Colonic mucosa (tissue), 4 donors: ENCODE measurements around the gene HOXB6. TPM values are rescaled to one million over a fixed set of nuclear protein-coding genes. Genes with fewer than 3 reads are reported as not detected.
A peak's percentile ranks its signal among the peaks of the same experiment; 100 is the strongest.

Source experiments
- DNase-seq: peaks from one replicate; pipeline ENCODE4 v3.0.0-alpha.2; 2020
- H3K27ac ChIP-seq: fragments of 200-600 bp; one replicate; pipeline ENCODE4 v1.8.0; 2021
- H3K27me3 ChIP-seq: fragments of 200-600 bp; one replicate; pipeline ENCODE4 v1.8.0; 2021
- H3K36me3 ChIP-seq: fragments of 200-600 bp; one replicate; pipeline ENCODE4 v1.8.0; 2021
- H3K4me1 ChIP-seq: fragments of 200-600 bp; one replicate; pipeline ENCODE4 v1.8.0; 2021; ENCODE audit warnings: mild to moderate bottlenecking
- H3K4me3 ChIP-seq: fragments of 200-600 bp; one replicate; pipeline ENCODE4 v1.8.0; 2021
- H3K9ac ChIP-seq, 2 donors: one replicate each; pipeline ENCODE4 v1.7.0; 2013; ENCODE audit warnings: control low read depth in 2 of 2, low read depth in 2 of 2, low read length in 2 of 2
- H3K9me3 ChIP-seq: fragments of 200-600 bp; one replicate; pipeline ENCODE4 v1.8.0; 2021
- CTCF ChIP-seq: fragments of 200-600 bp; IDR thresholded peaks from one replicate; pipeline ENCODE4 v1.8.0; 2022; ENCODE audit warnings: antibody characterized with exemption, mild to moderate bottlenecking
- intact Hi-C: fragments of 100-400 bp; cut with DNase I; formaldehyde crosslinking; loops from one replicate; pipeline ENCODE4 v1.14.1; 2022
- total RNA-seq, 2 donors: library from RNA; stranded (reverse); fragmentation: NEBNext Ultra II Directional in 1 of 2; extraction: Animal tissue kit (Norgen Biotek cat#: 25700) in 1 of 2; gene quantifications; one replicate each; pipeline ENCODE4 v1.2.1, GENCODE V29; 2021
- donor health status: healthy.
- donor health status: DM: no; HTN: no; CAD: no.
- donor health status: DM: no; HTN: no; CAD: no.

HOXB6 gene
- total RNA-seq, 2 donors from 2014 or later: 30.0 to 71.0 TPM

DNA sequence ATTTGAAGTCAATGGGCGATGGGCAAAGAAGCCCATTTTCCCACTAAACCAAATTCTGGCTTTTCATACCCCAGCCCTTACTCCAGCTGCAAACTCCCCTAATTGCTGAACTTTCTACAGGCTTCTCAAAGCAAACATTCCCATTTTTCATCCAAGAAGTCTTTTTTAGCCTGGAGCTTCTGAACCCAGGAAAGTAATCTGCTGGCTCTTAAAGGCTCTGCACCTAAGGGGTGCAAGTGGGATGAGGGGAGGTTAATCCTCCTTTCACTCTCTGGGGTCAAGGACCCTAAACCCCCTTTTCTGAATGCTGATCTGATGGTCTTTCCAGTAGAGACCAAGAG is 3.7 kb upstream of the HOXB6 start:
- DNase-seq: no peak
- intact Hi-C loops: no loop called here
- no peak overlapping the region for H3K27ac ChIP-seq
- no peaks in the 10 kb centered on the region for H3K36me3 ChIP-seq
- no peaks in the 10 kb centered on the region for H3K9me3 ChIP-seq
- peak overlapping the region in 1 of 2 donors; percentile 37 for H3K9ac ChIP-seq
- no peak overlapping the region for H3K4me3 ChIP-seq
- no peak for TF ChIP-seq CTCF
- H3K4me1 ChIP-seq: peaks cover 2% of the 10 kb centered on the region
- H3K27me3 ChIP-seq: no peaks in the 10 kb centered on the region

- H3K36me3 ChIP-seq: no peaks in the 10 kb centered on the region
- intact Hi-C loops: no loop called here
- peaks cover 2% of the 10 kb centered on the region for H3K4me1 ChIP-seq
- no peak for TF ChIP-seq CTCF
- H3K9me3 ChIP-seq: no peaks in the 10 kb centered on the region
- peak overlapping the region in 1 of 2 donors; percentile 60 for H3K9ac ChIP-seq
- DNase-seq: no peak
- no peaks in the 10 kb centered on the region for H3K27me3 ChIP-seq
- no peak overlapping the region for H3K4me3 ChIP-seq
- no peak overlapping the region for H3K27ac ChIP-seq
Observed at GRCh38 chr17:48606892-48607614, 2.3 kb upstream of the HOXB6 start.

- no peak overlapping the region for H3K27ac ChIP-seq
- no peaks in the 10 kb centered on the region for H3K27me3 ChIP-seq
Observed at GRCh38 chr17:48605991-48606891, 1.5 kb upstream of the HOXB6 start.

GRCh38 chr17:48605409-48605919 is 678 bp upstream of the HOXB6 start:
- no peaks in the 10 kb centered on the region for H3K27me3 ChIP-seq
- intact Hi-C loops: no loop called here
- TF ChIP-seq CTCF: no peak
- no peaks in the 10 kb centered on the region for H3K9me3 ChIP-seq
- peak overlapping the region; percentile 89 for H3K27ac ChIP-seq
- peak overlapping the region; percentile 64 to 72 for H3K9ac ChIP-seq
- no peaks in the 10 kb centered on the region for H3K36me3 ChIP-seq
- H3K4me1 ChIP-seq: peaks cover 2% of the 10 kb centered on the region
- H3K4me3 ChIP-seq: no peak overlapping the region
- no peak for DNase-seq

More at GRCh38 chr17:48605991-48606891, 1.5 kb upstream of the HOXB6 start:
- peak overlapping the region in 1 of 2 donors; percentile 72 for H3K9ac ChIP-seq
- H3K4me3 ChIP-seq: no peak overlapping the region
- peaks cover 2% of the 10 kb centered on the region for H3K4me1 ChIP-seq
- no peak for DNase-seq
- H3K36me3 ChIP-seq: no peaks in the 10 kb centered on the region
- no peaks in the 10 kb centered on the region for H3K9me3 ChIP-seq
- TF ChIP-seq CTCF: no peak
- intact Hi-C loops: no loop called here

GRCh38 chr17:48603959-48604769 is 622 bp downstream of the HOXB6 start:
- no peaks in the 10 kb centered on the region for H3K9me3 ChIP-seq

More at GRCh38 chr17:48603959-48604769, 622 bp downstream of the HOXB6 start:
- intact Hi-C loops: no loop called here
- no peak for TF ChIP-seq CTCF
- Histone ChIP-seq H3K4me1 (peaks cover 3% of the 10 kb centered on the region), H3K4me3 (peak overlapping the region; percentile 41), H3K36me3 (no peaks in the 10 kb centered on the region), H3K9ac (peak overlapping the region; percentile 68 to 91), H3K27me3 (no peaks in the 10 kb centered on the region), H3K27ac (peak overlapping the region; percentile 89)
- DNase-seq: peak; percentile 82
